GM18508 (cell line): Measurements from ENCODE around the gene TRAPPC3L.

Experiments
- ATAC-seq: cut with Tn5 transposase; IDR thresholded peaks from one replicate; pipeline ENCODE4 v1.9.1; 2021; ENCODE audit warnings: moderate number of reproducible peaks; ENCODE audit not compliant: insufficient read depth, unreplicated experiment

TRAPPC3L gene

DNA sequence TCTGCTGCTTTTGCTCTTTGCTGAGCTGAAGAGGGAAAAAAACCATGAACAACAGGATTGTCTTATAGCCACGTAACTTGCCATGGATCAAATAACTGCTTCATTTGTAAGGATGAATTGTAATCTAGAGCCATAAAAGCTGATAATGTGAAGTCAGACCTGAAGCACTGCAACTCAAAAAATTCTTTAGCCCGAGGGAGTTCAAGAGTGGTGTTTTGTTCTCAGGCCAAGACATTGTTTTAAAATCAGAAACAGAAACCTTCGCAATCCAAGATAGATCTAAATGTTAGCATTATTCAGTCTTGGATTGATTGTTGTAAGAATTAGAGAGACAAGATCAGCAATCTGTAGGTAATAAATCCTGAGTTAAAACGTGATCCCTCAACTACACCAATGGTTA lies at the start of gene TRAPPC3L:
Gene TRAPPC3L, minus strand, starts transcription at position 34 of the 400 bp plus-strand sequence. CDS start 170 bp downstream, outside the sequence.
- no peak for ATAC-seq

DNA sequence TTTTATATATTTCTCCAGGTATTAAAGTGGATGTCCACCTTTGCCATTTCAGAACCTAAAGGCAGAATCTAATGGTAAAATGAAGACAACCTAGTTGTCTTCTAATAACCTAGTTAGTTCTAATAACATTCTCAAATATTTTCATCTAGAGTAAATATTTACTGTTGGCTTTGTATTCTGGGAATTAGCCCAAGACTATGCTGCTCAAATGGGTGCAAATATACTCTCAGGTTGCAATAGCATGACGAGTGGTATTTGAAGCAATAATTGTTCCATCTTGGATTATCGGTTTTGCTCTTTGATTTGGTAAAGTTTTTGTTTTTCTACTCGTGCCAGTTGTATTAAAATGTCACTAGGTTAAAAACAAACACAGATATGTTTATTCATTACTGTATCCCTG lies 49.8 kb upstream of the TRAPPC3L start:
- no peak for ATAC-seq

DNA sequence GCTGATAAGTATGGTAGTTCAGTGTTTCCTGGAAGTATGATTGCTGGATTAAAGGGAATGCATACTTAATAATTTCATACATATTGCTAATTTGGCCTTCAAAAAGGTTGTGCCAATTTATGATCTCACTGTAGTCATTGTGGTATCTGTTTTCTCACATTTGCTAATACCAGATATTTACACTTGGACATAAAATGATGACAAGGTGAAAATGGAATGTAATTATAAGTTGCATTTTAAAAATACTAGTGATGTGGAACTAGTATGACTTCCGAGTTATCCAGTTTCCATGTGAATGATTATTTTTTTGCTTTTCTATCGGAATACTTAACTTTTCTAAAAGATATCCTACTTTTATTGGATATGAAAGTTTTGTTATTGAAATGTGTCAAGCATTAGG lies 41.3 kb upstream of the TRAPPC3L start:
- ATAC-seq: no peak

DNA sequence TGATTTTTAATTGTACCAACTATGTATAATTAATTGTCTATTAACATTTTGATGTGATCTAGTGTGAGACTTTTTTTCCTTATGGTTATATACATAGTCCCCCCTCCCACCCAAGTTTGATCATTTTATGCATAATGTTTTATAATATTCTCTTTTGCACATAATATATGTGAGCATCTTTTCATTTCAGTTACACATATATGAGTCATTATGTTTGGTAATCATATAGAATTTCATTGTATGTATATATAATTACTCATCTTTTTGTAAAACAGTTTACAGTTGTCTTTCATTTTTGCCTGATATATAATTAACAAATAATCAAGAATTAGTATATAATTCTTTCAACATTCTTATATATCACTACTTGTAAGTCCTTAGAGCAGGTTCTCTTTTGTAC lies 40.8 kb upstream of the TRAPPC3L start:
- no peak for ATAC-seq

DNA sequence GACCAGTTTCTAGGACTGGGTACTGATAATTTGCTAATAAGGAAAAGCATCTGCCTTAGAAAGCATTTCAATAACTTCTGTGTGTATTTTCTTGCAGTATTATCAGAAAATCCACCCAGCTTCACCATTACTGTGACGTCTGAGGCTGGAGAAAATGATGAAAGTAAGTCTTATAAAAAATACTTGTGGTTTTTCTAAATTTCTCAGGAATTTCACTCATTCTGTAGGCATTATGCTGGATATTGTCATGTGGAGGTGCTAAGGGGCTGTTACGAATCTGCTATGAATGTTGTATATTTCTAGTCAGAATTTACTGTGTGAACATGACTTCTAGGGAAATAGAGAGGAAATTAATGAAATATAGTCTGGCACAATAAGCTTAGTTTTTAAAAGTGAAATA lies 34.7 kb upstream of the TRAPPC3L start:
- no peak for ATAC-seq

DNA sequence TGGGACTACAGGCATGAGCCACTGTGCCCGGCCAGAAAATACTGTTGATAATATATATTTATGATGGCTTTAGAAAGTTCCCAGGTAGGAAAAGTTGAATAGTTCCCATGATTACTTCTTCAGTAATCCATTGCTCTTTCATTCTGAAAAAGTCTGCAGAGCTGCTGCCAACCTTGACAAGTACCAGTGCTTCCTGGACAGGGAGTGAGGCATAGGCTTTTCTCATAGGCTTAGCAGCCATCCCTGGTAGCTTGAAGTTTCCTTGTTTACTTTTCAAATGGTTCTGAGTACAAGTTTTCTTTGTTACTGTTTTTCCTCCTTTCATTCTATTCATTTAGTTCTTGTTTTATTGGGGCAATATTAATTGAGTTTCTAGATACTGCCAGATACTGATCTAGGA lies 33.7 kb upstream of the TRAPPC3L start:
- no peak for ATAC-seq

DNA sequence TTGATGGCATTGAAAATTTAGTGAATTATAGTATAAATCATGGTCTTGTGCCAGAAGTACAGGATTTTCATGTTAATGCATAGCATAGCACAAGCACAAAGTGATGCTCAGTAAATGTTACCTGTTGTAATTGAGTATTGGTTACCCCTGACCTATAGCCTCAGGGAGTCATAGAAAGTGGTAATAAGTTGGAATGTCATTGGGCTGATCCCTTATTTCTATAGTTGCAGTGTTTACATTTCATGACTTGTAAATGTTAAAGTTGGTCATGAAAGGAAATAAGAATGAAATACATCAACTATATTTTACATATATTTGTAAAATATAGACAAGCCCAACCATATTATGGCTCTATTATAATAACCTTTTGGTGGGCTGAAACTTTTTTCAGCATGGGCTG lies 32.9 kb upstream of the TRAPPC3L start:
- no peak for ATAC-seq

DNA sequence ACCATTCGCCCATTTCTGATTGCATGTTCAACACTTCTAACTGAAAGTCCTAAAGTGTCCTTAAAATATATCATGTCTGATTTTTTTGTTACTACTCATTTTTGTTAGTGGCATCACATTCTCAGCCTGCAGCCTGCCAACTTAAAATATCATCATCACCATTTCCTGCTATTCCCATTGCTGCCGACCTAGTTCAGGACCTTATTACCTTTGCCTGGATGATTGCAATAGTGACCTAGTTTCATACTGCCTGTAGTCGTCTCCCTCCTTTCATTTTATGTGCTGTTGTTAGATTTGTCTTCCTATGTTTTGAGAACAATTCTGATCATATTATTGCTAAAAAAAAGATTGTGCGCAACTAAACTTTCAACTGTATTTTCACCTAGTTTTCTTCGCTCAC lies 32.0 kb upstream of the TRAPPC3L start:
- ATAC-seq: no peak

DNA sequence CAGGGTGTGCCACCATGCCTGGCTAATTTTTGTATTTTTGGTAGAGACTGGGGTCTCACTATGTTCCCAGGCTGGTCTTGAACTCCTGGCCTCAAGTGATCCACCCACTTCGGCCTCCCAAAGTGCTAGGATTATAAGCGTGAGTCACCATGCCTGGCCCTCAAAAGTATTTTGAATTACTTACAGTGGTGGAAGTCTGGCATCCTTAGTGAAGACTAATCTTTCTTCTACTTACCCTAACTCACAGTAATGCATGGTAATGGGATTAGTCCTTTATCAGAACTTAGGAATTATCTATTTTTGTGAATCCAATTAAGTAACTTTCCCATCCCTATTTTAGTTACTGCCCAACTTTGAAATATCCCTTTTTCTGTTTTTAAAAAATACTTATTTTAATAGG lies 29.7 kb upstream of the TRAPPC3L start:
- ATAC-seq: no peak

DNA sequence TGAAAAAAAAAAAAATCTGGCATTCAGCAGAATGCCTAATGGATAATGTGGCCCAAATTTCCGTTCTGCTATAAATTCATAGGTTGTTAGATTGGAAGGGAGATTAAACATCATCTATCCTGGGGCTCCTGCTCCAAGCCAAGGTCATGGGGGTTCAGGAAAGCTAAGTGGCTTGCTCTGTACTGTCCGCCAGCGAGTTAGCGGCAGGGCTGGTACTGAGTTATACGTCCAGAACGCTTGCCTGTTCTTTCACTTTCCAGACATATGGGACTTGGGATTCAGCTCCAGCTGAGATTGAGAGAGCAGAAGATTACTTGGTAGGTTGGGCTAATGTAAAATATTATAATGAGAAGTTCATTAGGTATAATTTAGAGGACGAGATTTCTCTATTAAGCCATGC lies 26.7 kb upstream of the TRAPPC3L start:
- no peak for ATAC-seq

DNA sequence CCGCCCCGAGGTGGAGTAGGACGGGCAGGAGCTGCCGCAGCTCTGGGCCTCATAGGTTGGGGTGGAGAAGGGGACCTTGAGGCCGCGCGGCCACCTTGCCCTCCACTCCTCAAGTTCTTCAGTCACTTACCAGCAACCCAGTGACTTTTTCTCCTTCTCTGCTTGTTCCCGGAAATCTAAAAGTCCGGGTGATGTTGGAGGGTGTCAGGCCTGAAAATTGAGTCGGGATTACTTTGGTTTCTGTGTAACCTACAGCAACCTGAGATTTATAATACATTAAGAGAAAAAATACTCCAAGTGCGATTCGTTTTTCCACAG lies 26.2 kb upstream of the TRAPPC3L start:
- no peak for ATAC-seq

DNA sequence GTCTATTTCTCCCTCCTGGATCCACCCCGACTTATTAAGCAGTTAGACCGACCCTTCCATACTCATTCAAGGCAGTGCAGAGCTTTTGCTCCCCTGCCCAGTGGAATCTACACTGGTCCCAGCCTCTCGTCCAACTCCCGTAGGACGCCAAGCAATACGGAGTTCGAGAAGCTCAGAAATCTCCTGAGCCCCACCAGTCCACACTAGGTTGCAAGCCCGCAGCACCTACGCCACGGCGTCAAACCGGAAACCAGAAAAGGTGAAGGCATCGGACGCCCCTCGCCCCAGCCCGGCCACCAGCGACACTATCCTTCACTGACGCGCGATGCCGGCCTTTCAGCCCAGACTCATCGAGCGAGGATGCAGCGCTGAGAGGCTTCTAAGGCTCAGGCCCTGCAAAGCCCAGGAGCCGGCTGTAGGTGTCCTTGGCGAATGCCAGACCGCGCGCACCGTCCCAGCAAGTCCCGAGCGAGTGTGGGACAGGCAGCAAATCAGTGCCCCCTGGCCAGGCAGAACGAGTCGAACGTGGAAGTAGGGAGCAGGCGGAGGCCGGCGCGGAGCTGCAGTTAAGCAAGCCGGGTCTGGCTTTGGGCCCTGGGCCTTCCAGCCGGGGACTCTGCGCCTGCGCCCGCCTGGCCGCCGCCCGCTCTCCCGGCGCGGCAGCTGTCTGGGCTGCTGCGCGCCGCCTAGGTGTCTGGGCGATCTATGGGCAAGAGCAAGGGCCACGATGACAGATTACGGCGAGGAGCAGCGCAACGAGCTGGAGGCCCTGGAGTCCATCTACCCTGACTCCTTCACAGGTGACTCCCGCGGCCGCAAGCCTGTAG lies 25.6 kb upstream of the TRAPPC3L start, which contains the start of gene RWDD1:
Gene RWDD1, plus strand, starts transcription at position 649 of the 827 bp plus-strand sequence. Its CDS starts 79 bp downstream, at position 728.
- peak; percentile 90 for ATAC-seq

DNA sequence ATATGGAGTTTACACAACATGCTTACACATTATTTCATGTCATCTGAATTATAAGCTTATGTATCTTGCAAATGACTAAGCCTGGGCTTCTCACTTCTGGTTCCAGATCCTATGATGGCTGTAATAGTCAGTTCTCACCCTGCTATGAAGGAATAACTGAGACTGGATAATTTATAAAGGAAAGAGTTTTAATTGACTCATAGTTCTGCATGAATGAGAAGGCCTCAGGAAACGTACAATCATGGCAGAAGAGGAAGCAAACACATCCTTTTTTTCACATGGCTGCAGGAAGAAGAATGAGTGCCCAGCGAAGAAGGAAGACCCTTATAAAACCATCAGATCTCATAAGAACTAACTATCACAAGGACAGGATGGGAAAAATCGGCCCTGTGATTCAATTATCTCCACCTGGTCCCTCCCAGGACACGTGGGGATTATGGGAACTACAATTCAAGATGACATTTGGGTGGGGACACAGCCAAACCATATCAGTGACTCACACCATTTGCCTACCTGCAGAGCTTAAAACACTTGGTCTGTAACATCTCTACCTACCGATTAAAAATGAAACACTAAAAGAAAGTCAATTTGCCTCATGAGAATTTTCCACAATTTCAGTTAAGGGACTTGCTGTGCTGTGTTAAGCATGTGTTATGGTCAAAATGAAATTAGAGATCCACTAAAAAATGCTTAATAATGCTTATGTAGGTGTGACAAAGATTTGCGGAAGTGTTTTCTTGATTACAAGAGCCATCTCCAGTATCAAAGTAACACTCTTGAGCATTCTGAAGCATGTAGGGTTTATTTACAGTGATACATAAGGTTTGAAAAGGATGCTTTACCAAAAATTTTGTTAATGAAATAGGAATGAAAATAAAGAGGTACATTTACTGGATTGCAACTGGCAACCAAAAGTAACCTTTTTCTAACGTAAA lies 23.6 kb upstream of the TRAPPC3L start:
- no peak for ATAC-seq

DNA sequence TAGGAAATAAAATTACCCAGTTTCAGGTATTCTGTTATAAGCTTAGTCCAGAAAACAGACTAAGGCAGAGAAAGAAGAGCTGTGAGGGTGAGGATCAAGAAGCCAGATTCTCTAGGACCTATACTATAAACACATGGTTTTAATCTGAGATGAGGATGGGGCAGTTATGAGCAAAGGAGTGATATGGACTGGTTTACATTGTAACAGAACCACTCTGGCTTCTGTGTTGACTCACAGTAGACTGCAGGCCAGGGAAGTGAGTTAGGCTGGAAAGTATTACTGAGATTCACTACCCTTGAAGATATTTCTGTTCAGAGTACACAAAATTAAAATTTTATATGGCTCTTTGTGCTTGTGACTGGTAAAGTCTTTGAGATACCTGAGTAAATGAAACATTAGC lies 22.6 kb upstream of the TRAPPC3L start:
- no peak for ATAC-seq

DNA sequence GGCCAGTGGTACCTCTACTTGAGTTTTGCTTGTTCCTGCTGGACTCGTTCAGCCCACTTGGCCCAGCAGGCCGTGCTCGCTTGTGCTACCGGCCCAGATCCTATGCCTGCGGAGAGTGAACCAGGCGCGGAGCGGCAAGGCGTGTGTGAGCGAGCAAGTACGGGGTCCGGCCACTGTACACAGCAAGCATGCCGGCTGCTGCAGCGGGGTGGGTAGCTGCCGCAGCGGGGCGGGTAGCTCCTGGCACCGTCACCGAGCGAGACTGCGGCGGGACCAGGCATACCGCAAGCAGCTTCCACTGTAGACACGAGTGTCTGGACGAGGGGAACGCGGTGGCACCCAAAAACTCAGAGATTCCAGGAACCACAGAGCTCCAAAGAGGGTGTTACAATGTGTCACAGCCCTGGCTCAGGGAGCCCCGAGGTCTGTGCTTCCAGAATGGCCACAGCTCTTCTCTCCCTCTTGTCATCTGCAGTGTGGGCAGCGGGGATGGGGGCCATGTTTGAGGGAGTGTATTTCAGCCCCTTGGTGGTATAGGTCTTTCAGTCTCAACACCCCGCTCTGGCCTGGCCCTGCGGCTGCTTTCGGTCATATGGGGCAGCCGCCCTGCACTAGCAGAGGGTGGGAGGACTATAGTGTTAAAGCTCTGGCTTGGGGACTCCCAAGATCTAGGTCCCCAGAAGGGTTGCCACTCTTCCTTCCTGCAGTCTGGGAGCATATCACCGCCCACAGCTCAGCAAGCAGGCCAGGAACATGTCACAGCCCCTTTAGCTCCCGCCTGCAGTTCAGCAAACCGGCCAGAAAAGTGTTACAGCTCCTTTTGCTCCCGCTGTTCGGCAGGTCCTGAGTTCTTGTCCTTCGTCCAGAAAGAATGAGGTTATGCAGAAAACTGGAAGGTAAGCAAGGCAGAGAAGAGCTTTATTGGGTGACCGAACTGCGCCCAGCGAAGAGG lies 19.7 kb upstream of the TRAPPC3L start:
- no peak for ATAC-seq

DNA sequence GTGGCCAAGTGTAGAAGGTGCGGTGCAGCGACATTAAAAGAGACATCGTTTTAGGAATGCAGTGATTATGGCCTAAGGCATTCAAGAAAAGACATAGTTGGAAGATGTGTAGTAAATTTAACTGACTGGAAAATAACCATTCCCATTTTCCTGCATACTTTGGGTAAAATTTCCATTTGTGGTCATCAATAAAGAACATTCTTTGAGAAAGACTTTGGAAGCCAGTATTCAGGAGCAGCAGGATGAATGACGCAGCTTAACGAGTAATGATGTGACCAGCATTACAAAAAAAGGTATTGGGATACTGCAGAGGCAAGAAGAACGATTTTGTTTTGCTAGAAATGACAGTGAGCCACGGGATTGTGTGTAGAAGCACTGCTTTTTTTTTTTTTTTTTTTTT lies 18.8 kb upstream of the TRAPPC3L start:
- no peak for ATAC-seq

DNA sequence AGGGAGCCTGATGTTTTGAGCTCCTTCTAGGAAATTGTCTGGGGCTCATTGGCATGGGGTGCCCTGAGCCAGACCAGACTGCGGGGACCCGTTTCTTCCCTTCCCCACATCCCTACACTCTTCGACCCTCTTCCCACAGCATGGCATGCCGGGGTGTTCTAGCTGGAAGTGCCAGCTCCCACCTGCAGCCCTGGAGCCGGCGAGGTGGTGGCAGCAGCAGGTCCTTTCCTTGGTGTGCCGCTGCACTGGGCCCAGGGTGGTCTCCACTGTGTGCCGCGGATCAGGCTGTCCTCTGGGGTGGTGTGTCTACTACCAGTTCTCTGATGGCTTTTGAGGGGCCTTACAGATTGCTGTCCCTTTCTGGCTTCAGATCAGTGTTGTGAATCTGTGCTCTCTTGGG lies 18.3 kb upstream of the TRAPPC3L start:
- no peak for ATAC-seq

DNA sequence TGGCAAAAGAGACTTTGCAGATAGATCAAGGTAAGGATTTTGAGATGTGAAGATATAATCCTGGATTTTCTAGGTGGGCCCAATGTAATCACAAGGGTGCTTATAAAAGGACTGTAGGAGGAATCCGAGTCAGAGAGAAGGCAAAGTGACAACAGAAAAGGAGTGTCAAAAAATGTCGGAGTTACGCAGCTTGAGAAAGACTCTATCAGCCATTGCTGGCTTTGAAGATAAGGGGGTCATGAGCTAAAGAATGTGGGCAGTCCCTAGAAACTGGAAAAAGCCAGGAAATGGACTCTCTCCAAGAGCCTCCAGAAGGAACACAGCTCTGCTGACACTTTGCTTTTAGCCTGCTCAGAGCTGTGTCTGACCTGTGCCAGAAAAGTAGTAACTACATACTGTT lies 17.1 kb upstream of the TRAPPC3L start:
- ATAC-seq: no peak

DNA sequence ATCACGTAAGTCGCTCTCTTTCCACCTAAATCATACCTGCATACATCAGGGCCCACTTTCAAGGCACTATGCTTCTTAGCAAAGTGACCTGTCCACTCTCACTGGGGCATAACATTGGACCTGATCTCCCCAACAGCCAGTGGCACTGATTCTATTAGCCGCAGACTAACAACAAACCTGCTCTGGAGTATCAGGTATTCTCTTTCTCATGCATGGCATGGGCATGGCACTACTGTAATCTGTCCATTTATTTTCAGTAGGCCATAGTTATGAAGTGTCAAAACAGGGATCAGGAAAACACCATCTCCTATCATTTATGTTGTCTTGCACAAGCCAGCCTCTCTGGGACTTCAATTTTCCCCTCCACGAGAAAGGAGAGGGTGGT lies 16.5 kb upstream of the TRAPPC3L start:
- no peak for ATAC-seq

DNA sequence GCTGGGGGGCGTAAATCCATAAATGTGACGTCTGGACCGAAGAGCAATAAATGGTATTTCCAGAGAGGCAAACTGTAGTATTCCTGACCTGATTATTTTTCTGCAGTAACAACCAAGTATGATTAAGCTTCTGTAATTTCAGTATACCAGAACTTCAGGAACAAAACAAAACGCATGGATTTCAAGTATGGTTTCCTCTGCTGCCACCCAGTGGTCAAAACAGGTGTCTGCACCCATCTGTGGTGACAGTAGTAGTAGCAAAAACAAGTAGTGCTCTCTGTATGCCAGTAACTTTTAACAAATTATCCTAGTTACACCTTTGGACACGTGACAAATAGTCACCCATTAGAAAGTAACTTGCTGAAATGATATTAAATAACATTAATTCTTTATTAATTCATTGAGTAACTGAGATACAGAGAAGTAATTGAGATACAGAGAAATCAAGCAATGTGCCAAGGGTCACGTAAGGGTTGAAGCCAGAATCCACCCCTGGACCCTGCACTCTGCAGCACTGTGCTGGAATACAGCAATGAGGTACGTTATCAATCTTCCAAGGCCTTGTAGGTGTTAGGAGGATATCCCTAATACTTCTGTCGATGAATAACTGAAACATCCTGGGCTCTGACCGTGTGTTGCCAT lies 16.0 kb upstream of the TRAPPC3L start:
- ATAC-seq: no peak
